Parathyroid adenoma (tissue), 2 donors: ENCODE data around the gene ZRANB1.

ENCODE experiments used
- H2AFZ ChIP-seq: fragments of 300-600 bp; sonication (generic); one replicate; pipeline ENCODE4 v1.7.0; 2017; ENCODE audit warnings: antibody characterized with exemption, mild to moderate bottlenecking
- H3K27ac ChIP-seq: fragments of 300-600 bp; sonication (generic); one replicate; pipeline ENCODE4 v1.7.0; 2017
- H3K27me3 ChIP-seq: fragments of 300-600 bp; sonication (generic); one replicate; pipeline ENCODE4 v1.7.0; 2017; ENCODE audit warnings: low read length; ENCODE audit not compliant: control insufficient read depth, insufficient read depth
- H3K36me3 ChIP-seq: fragments of 300-600 bp; sonication (generic); one replicate; pipeline ENCODE4 v1.7.0; 2017; ENCODE audit warnings: low read length; ENCODE audit not compliant: control insufficient read depth, insufficient read depth
- H3K4me1 ChIP-seq: fragments of 300-600 bp; sonication (generic); one replicate; pipeline ENCODE4 v1.7.0; 2017; ENCODE audit warnings: control low read depth
- H3K4me2 ChIP-seq: fragments of 300-600 bp; sonication (generic); one replicate; pipeline ENCODE4 v1.7.0; 2017; ENCODE audit warnings: low read length
- H3K4me3 ChIP-seq: fragments of 300-600 bp; sonication (generic); one replicate; pipeline ENCODE4 v1.7.0; 2017; ENCODE audit warnings: low read depth, low read length
- H3K79me2 ChIP-seq: fragments of 300-600 bp; sonication (generic); one replicate; pipeline ENCODE4 v1.7.0; 2017; ENCODE audit warnings: control low read depth
- H3K9ac ChIP-seq: fragments of 300-600 bp; sonication (generic); one replicate; pipeline ENCODE4 v1.7.0; 2017; ENCODE audit warnings: mild to moderate bottlenecking
- H3K9me3 ChIP-seq: fragments of 300-600 bp; sonication (generic); one replicate; pipeline ENCODE4 v1.7.0; 2017; ENCODE audit warnings: low read length; ENCODE audit not compliant: control insufficient read depth
- TF ChIP-seq, protein P1 (sequence below): fragments of 300-600 bp; sonication (generic); IDR thresholded peaks from one replicate; pipeline ENCODE4 v1.7.0; 2017; ENCODE audit warnings: antibody characterized with exemption, mild to moderate bottlenecking
- donor health status: primary hyperparathyroidism.

ZRANB1 gene

GRCh38 chr10:125023255-125023654 lies 81.3 kb downstream of the ZRANB1 start:
- H3K4me1 ChIP-seq = peaks cover 18% of the 10 kb centered on the region
- peak overlapping the region; percentile 73 for H2AFZ ChIP-seq
- peak overlapping the region; percentile 55 for H3K27ac ChIP-seq
- peaks cover 36% of the 10 kb centered on the region for H3K79me2 ChIP-seq
- no peaks in the 10 kb centered on the region for H3K36me3 ChIP-seq
- no peak overlapping the region for H3K9ac ChIP-seq
- H3K9me3 ChIP-seq = no peaks in the 10 kb centered on the region
- peak overlapping the region; percentile 59 for H3K4me2 ChIP-seq
- peak overlapping the region; percentile 18 for H3K4me3 ChIP-seq
- H3K27me3 ChIP-seq = no peaks in the 10 kb centered on the region
- TF ChIP-seq, protein P1, sequence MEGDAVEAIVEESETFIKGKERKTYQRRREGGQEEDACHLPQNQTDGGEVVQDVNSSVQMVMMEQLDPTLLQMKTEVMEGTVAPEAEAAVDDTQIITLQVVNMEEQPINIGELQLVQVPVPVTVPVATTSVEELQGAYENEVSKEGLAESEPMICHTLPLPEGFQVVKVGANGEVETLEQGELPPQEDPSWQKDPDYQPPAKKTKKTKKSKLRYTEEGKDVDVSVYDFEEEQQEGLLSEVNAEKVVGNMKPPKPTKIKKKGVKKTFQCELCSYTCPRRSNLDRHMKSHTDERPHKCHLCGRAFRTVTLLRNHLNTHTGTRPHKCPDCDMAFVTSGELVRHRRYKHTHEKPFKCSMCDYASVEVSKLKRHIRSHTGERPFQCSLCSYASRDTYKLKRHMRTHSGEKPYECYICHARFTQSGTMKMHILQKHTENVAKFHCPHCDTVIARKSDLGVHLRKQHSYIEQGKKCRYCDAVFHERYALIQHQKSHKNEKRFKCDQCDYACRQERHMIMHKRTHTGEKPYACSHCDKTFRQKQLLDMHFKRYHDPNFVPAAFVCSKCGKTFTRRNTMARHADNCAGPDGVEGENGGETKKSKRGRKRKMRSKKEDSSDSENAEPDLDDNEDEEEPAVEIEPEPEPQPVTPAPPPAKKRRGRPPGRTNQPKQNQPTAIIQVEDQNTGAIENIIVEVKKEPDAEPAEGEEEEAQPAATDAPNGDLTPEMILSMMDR = no peak

DNA sequence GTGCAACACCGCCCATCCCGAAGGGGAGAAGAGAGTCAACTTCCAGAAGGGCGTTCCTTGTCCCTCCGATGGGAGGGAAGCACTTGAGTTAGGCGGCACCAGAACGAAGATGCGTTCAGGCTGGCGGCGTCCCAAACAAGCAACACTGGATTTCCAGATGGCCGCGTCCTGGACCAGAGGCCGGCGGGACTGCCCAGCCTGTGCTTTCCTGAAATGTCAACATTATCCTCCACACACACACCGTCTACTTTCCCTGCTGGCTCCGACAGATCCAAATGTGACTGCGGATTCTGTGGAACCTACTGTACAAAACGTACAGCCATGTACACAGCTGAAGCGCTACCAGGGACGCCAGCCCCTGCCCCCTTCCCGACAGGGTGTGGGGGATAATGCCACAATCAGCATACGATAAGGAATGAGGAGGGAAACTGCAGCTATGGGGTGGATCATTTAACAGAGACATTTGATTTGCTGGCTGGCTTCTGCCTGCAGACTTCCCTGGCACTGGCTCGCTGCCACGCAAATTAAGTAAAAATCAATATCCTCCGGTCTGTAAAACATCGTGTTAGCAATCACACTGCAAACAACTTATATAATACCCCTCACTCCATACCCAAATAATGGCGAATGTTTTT lies 82.1 kb downstream of the ZRANB1 start:
- H3K4me3 ChIP-seq = peak overlapping the region; percentile 23

DNA sequence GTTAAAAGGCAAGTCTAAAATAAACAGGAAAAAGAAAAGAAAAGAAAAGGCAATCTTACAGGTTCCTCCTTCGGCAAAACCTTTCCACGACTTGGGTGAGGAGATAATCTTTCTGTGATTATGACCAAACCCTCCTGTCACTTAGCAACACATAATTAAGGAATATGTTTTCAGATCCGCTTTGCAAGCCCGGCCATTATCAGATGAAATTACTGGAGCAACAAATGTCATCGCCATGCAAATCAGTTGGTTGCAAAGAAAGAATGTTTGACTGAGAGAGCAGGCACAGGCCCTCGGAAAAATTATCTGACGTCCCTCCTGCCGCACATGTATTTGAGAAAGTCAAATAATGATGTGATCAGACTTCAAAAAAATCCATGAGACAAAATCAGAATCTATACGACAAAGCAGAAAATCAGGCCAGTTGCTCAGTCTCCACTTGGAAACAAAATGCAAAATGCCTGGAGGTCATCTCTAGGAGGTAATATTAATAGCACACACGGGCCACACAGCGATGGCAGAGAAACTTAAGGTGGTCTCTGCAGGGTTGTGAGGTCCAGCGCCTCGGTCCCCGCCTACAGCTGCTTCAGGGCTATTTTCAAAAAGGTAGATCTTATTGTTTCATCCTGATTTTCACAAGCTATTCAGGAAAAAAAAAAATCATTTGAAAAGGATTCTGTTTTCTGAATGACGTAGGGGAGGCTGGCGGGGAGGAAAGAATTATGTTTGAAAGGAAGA lies 82.7 kb downstream of the ZRANB1 start:
- H3K27me3 ChIP-seq = no peaks in the 10 kb centered on the region
- no peaks in the 10 kb centered on the region for H3K9me3 ChIP-seq
- peaks cover 18% of the 10 kb centered on the region for H3K4me1 ChIP-seq
- TF ChIP-seq, protein P1 = no peak
- H3K36me3 ChIP-seq = no peaks in the 10 kb centered on the region
- no peak overlapping the region for H3K9ac ChIP-seq
- H3K4me3 ChIP-seq = peak overlapping the region; percentile 23
- peak overlapping the region; percentile 59 for H3K4me2 ChIP-seq
- H3K79me2 ChIP-seq = peaks cover 23% of the 10 kb centered on the region
- peak overlapping the region; percentile 73 for H2AFZ ChIP-seq
- peak overlapping the region; percentile 55 for H3K27ac ChIP-seq

More for the DNA sequence above, 82.1 kb downstream of the ZRANB1 start:
- Histone ChIP-seq H3K36me3 (no peaks in the 10 kb centered on the region), H3K27me3 (no peaks in the 10 kb centered on the region), H3K79me2 (peaks cover 29% of the 10 kb centered on the region), H3K27ac (peak overlapping the region; percentile 55), H3K4me2 (peak overlapping the region; percentile 59), H3K9me3 (no peaks in the 10 kb centered on the region), H3K4me1 (peaks cover 18% of the 10 kb centered on the region), H2AFZ (peak overlapping the region; percentile 73), H3K9ac (no peak overlapping the region)
- TF ChIP-seq, protein P1 = no peak

GRCh38 chr10:125025341-125025740 lies 83.4 kb downstream of the ZRANB1 start:
- H3K27ac ChIP-seq = no peak overlapping the region

More at GRCh38 chr10:125025341-125025740, 83.4 kb downstream of the ZRANB1 start:
- H3K9ac ChIP-seq = no peak overlapping the region
- H3K4me2 ChIP-seq = no peak overlapping the region
- H3K4me3 ChIP-seq = no peak overlapping the region
- TF ChIP-seq, protein P1 = no peak
- peaks cover 16% of the 10 kb centered on the region for H3K79me2 ChIP-seq
- H3K4me1 ChIP-seq = peaks cover 18% of the 10 kb centered on the region
- H3K9me3 ChIP-seq = no peaks in the 10 kb centered on the region
- no peaks in the 10 kb centered on the region for H3K36me3 ChIP-seq
- no peak overlapping the region for H2AFZ ChIP-seq
- H3K27me3 ChIP-seq = no peaks in the 10 kb centered on the region
